ENCODE data around the gene HPS1.

HPS1 gene

GRCh38 chr10:98463976-98464754 is 17.4 kb upstream of the HPS1 start:
- DNase-seq (ENCODE audit: low spot score), result no peak

DNA sequence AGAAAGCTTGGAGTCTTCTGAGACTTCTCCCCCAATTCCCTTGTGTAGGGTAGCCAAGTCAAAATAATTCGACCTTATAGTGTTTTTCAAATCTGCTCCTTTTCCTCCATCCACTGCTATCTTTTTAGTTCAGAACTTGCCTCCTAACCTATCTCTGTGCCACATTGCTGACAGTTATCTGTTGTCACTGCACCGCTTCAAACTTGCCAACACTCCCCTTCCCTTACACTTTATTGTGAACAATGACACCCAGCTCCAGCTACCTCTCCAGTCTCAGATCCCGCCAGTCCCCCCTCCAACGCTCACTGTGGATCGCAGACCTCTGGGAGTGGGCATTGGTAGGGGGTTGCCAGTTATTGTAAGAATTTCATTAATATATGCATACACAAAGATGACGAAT is 16.3 kb upstream of the HPS1 start:
- no peak for DNase-seq (ENCODE audit: low spot score)

GRCh38 chr10:98461500-98461842 is 14.7 kb upstream of the HPS1 start:
- DNase-seq (ENCODE audit: low spot score), result no peak

GRCh38 chr10:98460837-98461499 is 14.2 kb upstream of the HPS1 start:
- DNase-seq (ENCODE audit: low spot score), result no peak

DNA sequence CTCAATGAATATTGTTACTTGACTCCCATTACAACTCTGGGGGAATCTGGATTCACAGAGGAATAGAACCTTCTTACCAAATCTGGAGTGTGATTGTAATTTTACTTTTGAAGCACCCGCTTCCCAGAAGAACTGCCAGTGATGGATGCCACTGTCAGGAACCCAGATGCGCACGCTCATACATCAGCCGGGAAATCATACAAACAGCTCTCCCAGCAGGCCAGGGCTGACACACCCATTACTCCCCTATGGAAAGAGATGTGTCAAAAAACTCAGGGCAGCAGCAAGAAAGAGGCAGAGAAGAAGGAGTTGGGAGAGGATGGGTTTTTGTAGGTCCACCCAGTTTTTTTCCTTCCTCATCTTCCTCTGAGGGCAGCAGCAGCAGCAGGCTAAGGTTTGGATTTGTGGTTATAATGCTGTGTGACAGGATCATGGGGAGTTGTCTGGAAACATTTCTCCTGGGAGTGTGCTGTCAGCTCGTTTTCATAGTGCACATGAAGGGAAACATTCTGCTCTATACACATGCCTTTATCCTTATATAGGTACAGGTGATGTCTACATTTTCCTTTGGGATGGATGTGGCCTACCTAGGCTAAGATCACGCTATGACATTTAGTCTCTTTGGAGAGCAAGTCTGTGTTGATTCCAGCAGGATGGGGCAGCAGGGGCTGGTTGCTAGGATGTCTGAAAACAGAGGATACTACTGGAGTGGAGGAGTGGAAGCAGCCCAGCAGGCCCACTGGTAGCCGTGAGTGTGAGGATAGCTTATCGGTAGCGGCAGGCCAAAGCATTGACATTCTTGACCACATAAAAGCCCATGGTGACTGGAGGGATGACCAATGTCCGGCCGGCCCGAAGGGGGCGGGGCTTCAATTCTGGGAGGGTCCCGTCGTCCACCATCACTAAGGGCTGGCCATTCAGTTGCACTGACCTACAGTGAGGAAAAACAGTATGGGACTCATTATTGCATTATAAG is 12.4 kb upstream of the HPS1 start:
- no peak for DNase-seq (ENCODE audit: low spot score)

DNA sequence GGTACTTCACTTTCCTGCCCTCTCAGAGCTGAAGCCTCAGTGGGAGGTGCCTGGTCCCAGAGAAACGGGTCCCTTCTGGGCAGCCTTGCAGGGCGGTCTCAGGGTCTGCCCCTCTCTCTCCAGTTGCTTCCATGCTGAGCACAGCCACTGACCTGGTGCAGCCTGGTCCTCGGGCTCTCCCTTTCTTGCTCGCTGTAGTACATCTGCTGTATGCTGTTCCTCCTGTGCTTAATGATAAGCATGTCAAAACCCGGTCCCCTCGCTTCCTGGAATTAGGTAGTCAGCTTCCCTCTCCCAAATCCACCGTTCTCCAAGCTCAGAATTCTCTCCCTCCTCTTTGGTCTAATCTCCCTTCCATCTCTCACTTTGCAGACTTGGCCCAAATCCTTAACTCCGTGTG is 11.0 kb upstream of the HPS1 start:
- no peak for DNase-seq (ENCODE audit: low spot score)

DNA sequence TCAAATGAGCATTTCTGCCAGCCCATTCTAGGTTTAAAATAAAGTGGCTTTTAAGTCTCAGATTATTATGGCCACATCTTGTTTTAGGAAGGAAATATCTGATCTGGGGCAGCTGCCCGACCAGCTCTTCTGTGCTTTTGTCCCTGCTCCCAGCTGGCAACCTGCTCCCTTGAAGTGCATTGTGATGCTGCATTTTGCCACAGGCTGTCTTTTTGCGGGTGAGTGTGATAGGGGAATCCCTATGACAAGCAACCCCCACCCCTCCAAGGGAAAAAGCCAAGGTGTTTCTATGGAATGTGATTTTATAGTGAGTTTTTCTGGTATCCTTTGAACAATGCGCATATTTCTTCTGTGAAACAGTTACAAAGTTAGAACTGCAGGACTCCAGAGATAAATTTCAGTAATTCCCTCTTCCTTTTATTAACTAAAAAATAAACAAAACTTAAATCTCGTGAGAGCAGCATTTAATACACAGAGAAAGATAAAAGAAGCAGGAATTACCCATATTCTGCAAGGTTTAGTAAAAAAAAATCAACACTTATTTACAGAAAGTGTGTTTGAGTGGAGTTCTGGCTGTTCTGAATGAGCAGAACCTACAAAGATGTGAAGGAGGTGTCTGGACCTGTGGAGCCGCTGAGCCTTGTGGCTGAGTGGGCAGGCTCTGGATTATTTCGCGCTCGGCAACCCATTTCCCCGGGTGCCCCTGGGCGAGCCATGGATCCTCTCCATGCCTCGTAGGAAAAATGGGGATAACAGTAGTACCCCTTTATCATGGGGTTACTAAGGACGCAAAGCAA is 10.1 kb upstream of the HPS1 start:
- no peak for DNase-seq (ENCODE audit: low spot score)

DNA sequence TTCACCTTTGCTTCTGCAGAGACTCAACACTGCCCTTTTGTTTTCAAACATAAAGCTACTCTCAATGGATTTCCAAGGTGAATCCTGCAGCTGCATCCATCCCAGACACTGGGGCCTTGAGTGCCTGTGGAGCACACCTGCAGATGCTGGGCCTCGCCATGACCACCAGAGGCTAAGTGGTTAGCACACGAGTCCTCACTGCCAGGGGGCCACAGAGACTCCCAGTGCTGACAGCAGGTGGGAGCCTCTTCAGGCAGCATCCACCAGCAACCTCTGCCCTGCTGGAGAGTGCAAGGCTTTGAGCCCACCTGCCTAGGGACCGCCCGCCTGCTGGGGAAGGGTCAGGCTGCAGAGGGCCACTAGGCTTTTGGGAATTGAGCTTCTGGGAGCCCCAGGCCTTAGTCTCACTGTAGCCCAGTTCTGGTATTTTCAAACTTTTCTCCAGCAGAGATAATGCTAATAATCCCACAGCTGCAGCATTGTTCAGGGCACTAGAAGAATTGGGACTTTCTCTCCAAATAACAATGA is 9.4 kb upstream of the HPS1 start:
- DNase-seq (ENCODE audit: low spot score), result no peak

GRCh38 chr10:98453729-98454128 is 7.0 kb upstream of the HPS1 start:
- no peak for DNase-seq (ENCODE audit: low spot score)

- DNase-seq (ENCODE audit: low spot score), result no peak
Measured at GRCh38 chr10:98450618-98451017, 3.9 kb upstream of the HPS1 start.

DNA sequence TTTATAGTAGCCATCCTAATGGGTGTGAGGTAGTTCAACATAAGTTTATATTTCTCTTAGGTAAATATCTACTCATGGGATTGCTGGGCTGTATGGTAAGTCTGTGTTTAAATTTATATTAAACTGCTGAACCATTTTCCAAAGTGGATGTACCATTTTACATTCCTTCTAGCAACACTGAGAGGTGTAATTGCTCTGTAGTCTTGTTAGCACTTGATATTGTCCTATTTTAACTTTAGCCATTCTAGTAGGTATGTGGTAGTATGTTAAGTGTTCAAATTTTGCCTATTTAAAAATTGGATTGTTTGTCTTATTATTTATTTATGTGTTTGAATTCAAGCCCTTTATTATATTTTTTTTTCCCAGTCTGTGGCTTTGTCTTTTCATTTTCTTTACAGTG is 2.6 kb upstream of the HPS1 start:
- no peak for DNase-seq (ENCODE audit: low spot score)

DNA sequence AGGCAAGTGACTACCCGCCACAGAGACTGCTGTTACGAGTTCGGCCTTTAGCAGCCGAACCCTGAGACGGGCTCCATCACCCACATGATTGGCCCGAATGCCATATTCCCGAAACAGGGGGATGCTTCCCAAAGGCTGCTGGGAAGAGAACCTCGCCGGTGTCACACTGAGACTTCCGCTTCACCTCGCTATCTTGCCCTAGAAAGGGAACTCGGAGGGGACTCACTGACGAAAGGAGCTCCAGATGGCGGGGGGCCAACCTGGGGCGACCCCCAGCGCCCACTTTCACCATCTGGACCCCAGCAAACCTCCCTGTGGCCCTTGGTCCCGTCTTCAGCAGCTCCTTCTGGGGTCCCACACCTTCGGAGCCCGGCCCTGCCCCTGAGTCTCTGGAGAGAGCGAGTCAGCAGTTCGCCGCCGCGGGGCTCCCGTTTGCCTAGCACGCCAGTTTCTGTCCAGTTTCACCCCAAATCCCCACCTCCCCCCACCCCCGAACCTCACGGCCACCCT is 529 bp downstream of the HPS1 start:
- DNase-seq (ENCODE audit: low spot score), result peak; percentile 16

DNA sequence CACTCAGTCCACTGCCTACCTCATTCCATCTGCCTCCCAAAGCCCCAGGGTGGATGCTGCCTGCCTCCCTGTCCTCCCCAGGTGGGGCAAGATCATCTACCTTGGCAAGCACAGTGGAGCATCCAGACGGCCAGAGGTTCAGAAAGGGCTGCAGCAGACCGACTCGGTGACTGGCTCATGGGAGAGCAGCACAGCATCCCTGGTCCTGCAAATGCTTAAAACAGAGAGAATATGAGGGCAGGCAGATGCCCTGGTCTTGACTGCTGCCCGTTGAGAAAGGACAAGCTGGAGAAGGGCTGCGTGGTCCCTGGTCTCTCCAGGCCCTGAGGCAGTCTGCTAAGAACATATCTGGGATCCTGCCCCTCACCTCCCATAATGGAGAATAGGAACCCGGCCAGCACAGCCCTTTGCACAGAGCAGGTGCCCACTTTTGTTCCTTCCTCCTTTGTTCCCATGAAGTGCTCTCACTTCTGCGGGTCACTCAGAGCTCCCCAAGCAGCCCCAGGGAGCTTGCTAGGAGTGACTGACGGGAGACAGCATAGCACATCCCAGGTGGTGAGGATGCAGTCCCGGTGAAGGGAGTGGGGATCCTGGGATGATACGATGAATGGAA is 1.4 kb downstream of the HPS1 start:
- DNase-seq (ENCODE audit: low spot score), result no peak

- no peak for DNase-seq (ENCODE audit: low spot score)
Measured at GRCh38 chr10:98444314-98445006, 2.3 kb downstream of the HPS1 start.

DNA sequence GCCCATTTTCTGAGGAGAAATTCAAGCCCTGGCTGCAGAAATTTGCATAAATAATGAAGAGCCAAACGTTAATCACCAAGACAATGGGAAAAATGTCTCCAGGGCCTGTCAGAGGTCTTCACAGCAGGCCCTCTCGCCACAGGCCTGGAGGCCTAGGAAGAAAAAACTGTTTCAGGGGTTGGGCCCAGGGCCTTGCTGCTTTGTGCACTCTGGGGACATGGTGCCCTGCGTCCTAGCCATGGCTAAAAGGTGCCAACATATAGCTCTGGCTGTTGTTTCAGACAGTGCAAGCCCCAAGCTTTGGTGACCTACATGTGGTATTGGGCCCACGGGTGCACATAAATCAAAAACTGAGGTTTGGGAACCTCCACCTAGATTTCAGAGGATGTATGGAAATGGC is 8.0 kb downstream of the HPS1 start:
- no peak for DNase-seq (ENCODE audit: low spot score)

- DNase-seq (ENCODE audit: low spot score), result no peak
Measured at GRCh38 chr10:98436704-98437103, 10.0 kb downstream of the HPS1 start.

DNA sequence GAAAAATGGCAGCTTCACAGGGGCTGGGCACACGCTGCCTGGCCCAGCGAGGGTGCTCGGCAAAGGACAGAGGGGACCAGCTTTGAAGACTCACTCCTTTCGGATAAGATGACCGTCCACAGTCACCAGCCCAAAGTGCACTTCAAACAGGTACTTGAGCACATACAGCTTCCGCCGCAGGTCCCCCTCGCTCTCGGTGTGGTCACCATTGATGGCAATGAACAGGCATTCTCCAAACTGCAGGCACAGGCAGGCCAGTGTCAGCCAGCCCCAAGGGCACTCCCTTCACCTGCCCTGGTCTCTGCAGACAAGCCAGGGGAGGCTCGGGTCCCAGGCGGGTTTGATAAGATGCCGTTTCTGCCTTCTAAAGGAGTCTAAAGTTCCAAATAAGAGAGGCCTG is 11.6 kb downstream of the HPS1 start:
- DNase-seq (ENCODE audit: low spot score), result no peak

DNA sequence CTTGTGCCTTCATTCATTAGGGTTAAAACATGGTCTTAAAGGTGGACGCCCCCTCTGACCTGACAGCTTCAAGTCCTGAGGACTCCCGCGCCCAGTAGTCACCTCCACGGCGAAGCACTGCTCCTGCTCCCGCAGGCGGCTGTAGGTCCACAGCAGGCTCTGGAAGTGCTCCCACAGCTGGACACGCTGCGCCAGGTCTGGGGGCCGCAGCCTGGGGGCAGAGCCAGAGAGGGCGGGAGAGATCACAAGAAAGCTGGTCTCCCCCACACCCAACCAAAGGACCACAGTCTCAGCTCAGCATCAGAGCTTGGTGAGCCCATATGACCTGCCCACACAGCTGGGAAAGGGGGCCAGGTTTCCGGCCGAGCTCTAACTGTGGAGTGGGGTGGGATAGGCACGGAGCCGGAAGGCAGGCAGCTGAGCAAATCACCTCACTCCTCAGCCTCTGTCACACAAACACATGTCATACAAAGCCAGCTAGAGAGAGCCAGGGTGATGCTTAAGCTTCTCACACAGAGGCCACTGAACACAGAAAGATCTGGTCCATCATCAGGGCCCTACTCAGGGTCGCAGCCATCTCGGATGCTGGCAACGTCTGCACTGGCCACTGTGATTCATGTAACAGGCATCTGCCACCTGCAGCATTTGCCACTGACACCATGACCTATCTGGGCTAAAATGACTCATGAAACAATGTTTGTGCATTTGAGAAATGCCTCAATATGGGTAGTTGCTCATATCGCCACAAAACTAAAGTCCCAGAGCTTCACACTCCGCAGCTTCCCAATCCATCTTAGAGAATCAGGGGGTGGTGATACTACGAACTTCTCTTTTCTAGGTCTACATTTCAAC is 12.6 kb downstream of the HPS1 start:
- no peak for DNase-seq (ENCODE audit: low spot score)

DNA sequence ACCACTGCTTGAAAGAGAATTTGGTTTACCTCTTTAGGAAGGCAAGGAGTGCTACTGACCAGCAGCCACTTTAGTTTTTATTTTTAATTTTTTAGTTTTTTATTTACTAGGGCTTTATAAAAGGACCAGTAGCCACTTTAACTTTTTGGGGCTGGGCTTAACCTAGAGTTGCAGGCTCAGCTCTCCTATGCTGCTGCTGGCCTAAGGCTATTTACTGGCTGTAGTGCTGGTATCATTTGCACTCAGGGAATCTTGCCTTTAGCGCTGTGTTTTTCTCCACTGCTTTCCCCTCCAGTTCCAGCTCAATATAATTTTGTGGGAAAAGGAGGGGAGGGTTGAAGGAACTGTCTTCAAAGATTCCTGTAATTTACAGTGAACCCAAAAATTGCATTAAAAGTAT is 13.4 kb downstream of the HPS1 start:
- no peak for DNase-seq (ENCODE audit: low spot score)
